ENCODE results near the gene APOBEC3A.
"Not testable (repeated sequence)": the region's sequence is repeated elsewhere in the genome, so short reads cannot be mapped to it uniquely, and the experiment has no call there.

The APOBEC3A gene

GRCh38 chr22:38943201-38943600 is 14.2 kb upstream of the APOBEC3A start:
- DNase-seq (no peak), ATAC-seq (no peak)

GRCh38 chr22:38943882-38944281 is 13.5 kb upstream of the APOBEC3A start:
- no peak for ATAC-seq
- DNase-seq: no peak

GRCh38 chr22:38944653-38945052 is 12.8 kb upstream of the APOBEC3A start:
- ATAC-seq (no peak), DNase-seq (no peak)

GRCh38 chr22:38945706-38946338 is 11.6 kb upstream of the APOBEC3A start:
- not testable (repeated sequence) for ATAC-seq

GRCh38 chr22:38946771-38947170 is 10.6 kb upstream of the APOBEC3A start:
- DNase-seq (no peak), ATAC-seq (no peak)

More at GRCh38 chr22:38945706-38946338, 11.6 kb upstream of the APOBEC3A start:
- not testable (repeated sequence) for DNase-seq

- DNase-seq (no peak), ATAC-seq (peak; percentile 77)
Measured at GRCh38 chr22:38947321-38948140, 9.9 kb upstream of the APOBEC3A start.

GRCh38 chr22:38948181-38948940 is 9.0 kb upstream of the APOBEC3A start:
- DNase-seq (no peak), ATAC-seq (no peak)

GRCh38 chr22:38949889-38950405 is 7.5 kb upstream of the APOBEC3A start:
- DNase-seq (no peak), ATAC-seq (no peak)

- DNase-seq (no peak), ATAC-seq (no peak)
Measured at GRCh38 chr22:38950527-38951295, 6.7 kb upstream of the APOBEC3A start.

- DNase-seq (no peak), ATAC-seq (no peak)
Measured at GRCh38 chr22:38951734-38952133, 5.7 kb upstream of the APOBEC3A start.

GRCh38 chr22:38952281-38952993 is 5.0 kb upstream of the APOBEC3A start:
- no peak for ATAC-seq
- DNase-seq: no peak

- ATAC-seq (no peak), DNase-seq (no peak)
Measured at GRCh38 chr22:38953091-38953490, 4.3 kb upstream of the APOBEC3A start.

GRCh38 chr22:38953577-38954413 is 3.6 kb upstream of the APOBEC3A start:
- ATAC-seq (peak; percentile 95), DNase-seq (peak; percentile 71)

- ATAC-seq (no peak), DNase-seq (no peak)
Measured at GRCh38 chr22:38954414-38955043, 2.9 kb upstream of the APOBEC3A start.

- ATAC-seq (no peak), DNase-seq (no peak)
Measured at GRCh38 chr22:38955250-38955905, 2.0 kb upstream of the APOBEC3A start.

- DNase-seq (no peak), ATAC-seq (no peak)
Measured at GRCh38 chr22:38955926-38956325, 1.5 kb upstream of the APOBEC3A start.

- DNase-seq: no peak
- ATAC-seq: no peak
Measured at GRCh38 chr22:38956551-38956950, 858 bp upstream of the APOBEC3A start.

GRCh38 chr22:38957808-38958650 is 620 bp downstream of the APOBEC3A start:
- ATAC-seq (no peak), DNase-seq (no peak)
